Endothelial cell of umbilical vein (primary cell): ENCODE measurements around the gene KAZN. TPM values are rescaled to one million over a fixed set of nuclear protein-coding genes. Genes with fewer than 3 reads are reported as not detected.
A peak's percentile ranks its signal among the peaks of the same experiment; 100 is the strongest.

ENCODE experiments used
- BruUV-seq: library from RNA; stranded (reverse); fragments of 400-500 nt; replicated peaks from 2 replicates; lab custom pipeline; 2021; lab: Mats Ljungman, UMichigan
- CTCF ChIA-PET: fragments of 300-600, 350-600 bp; sonication (Branson Sonifier 250); formaldehyde crosslinking; loops from one replicate; lab custom pipeline; 2021; ENCODE audit warnings: antibody characterized with exemption, inconsistent platforms; lab: Charles Lee
- POLR2A ChIA-PET: fragments of 300-600, 350-600 bp; sonication (Branson Sonifier 250); formaldehyde crosslinking; loops from one replicate; lab custom pipeline; 2021; ENCODE audit warnings: antibody characterized with exemption, inconsistent platforms; lab: Charles Lee
- DNase-seq: peaks from one replicate; pipeline ENCODE4 v3.0.0-alpha.2; 2011; ENCODE audit warnings: low read depth, low spot score
- FAIRE-seq: peaks from 2 replicates; lab custom pipeline; 2011; peaks lifted over from hg19 to GRCh38; lab: Jason Lieb, UNC
- H2AFZ ChIP-seq: 2 replicates; pipeline ENCODE4 v1.6.0; 2012; ENCODE audit warnings: low read depth, low read length, control low read depth, inconsistent platforms
- H3K27ac ChIP-seq: 2 replicates; pipeline ENCODE4 v1.5.1; 2011; ENCODE audit warnings: low read depth, mild to moderate bottlenecking, control low read depth, low read length, moderate library complexity; ENCODE audit not compliant: insufficient read depth
- H3K27me3 ChIP-seq, 2 experiments: 2 replicates each; pipeline versions ENCODE4 v1.6.0 to v1.6.1; 2011; ENCODE audit warnings: low read length in 2 of 2, mixed read lengths in 1 of 2; ENCODE audit not compliant: control insufficient read depth in 2 of 2, insufficient read depth in 2 of 2
- H3K36me3 ChIP-seq, 2 experiments: 2 replicates in 1 of 2; 3 replicates in 1 of 2; pipeline ENCODE4 v1.5.1; 2011; ENCODE audit warnings: low read length in 2 of 2, mild to moderate bottlenecking in 1 of 2, moderate library complexity in 1 of 2; ENCODE audit not compliant: control insufficient read depth in 2 of 2, insufficient read depth in 2 of 2; ENCODE audit errors: extremely low read depth in 1 of 2
- H3K4me1 ChIP-seq: 3 replicates; pipeline ENCODE4 v1.5.1; 2011; ENCODE audit warnings: mild to moderate bottlenecking, low read length; ENCODE audit not compliant: control insufficient read depth, insufficient read depth; ENCODE audit errors: extremely low read depth
- H3K4me2 ChIP-seq: 2 replicates; pipeline ENCODE4 v1.6.1; 2011; ENCODE audit warnings: low read length, control low read depth, mixed read lengths; ENCODE audit not compliant: insufficient read depth
- H3K4me3 ChIP-seq, 3 experiments: fragments of 200-600 bp in 1 of 3; sonication (generic), shearing (Covaris generic) in 1 of 3; replicated peaks in 1 of 3; 2 replicates each; pipeline ENCODE4 v1.5.1; 2011 to 2016; ENCODE audit warnings: control low read depth in 3 of 3, low read length in 3 of 3, mild to moderate bottlenecking in 2 of 3, inconsistent platforms in 1 of 3, low read depth in 1 of 3, moderate library complexity in 1 of 3; ENCODE audit not compliant: insufficient read depth in 1 of 3
- H3K79me2 ChIP-seq: 2 replicates; pipeline ENCODE4 v1.6.0; 2012; ENCODE audit warnings: low read length, inconsistent platforms; ENCODE audit not compliant: control insufficient read depth, insufficient read depth
- H3K9ac ChIP-seq: replicated peaks from 2 replicates; pipeline ENCODE3; 2011; ENCODE audit warnings: low read length, control low read depth; ENCODE audit not compliant: insufficient read depth; ENCODE audit errors: extremely low read depth
- H3K9me1 ChIP-seq: replicated peaks from 3 replicates; pipeline ENCODE4 v1.6.0; 2011; ENCODE audit warnings: mild to moderate bottlenecking, low read length; ENCODE audit not compliant: control insufficient read depth, insufficient read depth; ENCODE audit errors: extremely low read depth
- H3K9me3 ChIP-seq: replicated peaks from 2 replicates; pipeline ENCODE4 v1.5.1; 2012; ENCODE audit warnings: low read length, inconsistent platforms; ENCODE audit not compliant: control insufficient read depth, insufficient read depth
- H4K20me1 ChIP-seq: replicated peaks from 2 replicates; pipeline ENCODE3; 2011; ENCODE audit warnings: mild to moderate bottlenecking, low read length; ENCODE audit not compliant: control insufficient read depth, insufficient read depth; ENCODE audit errors: extremely low read depth
- CTCF ChIP-seq, 2 donors: IDR thresholded peaks; 1 replicate in 1 of 2; 2 replicates in 1 of 2; pipeline ENCODE4 v1.5.1; 2011; ENCODE audit warnings: low read length in 2 of 2, mild to moderate bottlenecking in 2 of 2, moderate library complexity in 2 of 2, control low read depth in 1 of 2, inconsistent platforms in 1 of 2, low read depth in 1 of 2; ENCODE audit not compliant: insufficient read depth in 1 of 2; ENCODE audit errors: extremely low read depth in 1 of 2
- EZH2 ChIP-seq: IDR thresholded peaks from 2 replicates; pipeline ENCODE4 v1.6.1; 2012; ENCODE audit warnings: borderline replicate concordance, low read depth, mild to moderate bottlenecking, moderate library complexity, low read length, inconsistent platforms; ENCODE audit not compliant: severe bottlenecking
- FOS ChIP-seq: IDR thresholded peaks from 2 replicates; pipeline ENCODE4 v1.6.1; 2011; ENCODE audit warnings: mild to moderate bottlenecking, low read length, moderate library complexity, borderline replicate concordance; ENCODE audit not compliant: insufficient read depth
- GATA2 ChIP-seq: IDR thresholded peaks from 2 replicates; pipeline ENCODE4 v1.7.0; 2011; ENCODE audit warnings: low read depth, mild to moderate bottlenecking, moderate library complexity, mixed read lengths, low read length; ENCODE audit not compliant: insufficient read length, insufficient read depth
- JUN ChIP-seq: IDR thresholded peaks from 2 replicates; pipeline ENCODE4 v1.6.1; 2011; ENCODE audit warnings: borderline replicate concordance, low read depth; ENCODE audit not compliant: insufficient read length, insufficient read depth
- MAX ChIP-seq: IDR thresholded peaks from 2 replicates; pipeline ENCODE4 v1.6.1; 2011; ENCODE audit not compliant: insufficient read depth, insufficient read length
- MYC ChIP-seq: IDR thresholded peaks from one replicate; pipeline ENCODE4 v1.6.1; 2011; ENCODE audit warnings: mild to moderate bottlenecking, low read depth, low read length
- POLR2A ChIP-seq: IDR thresholded peaks from 2 replicates; pipeline ENCODE4 v1.6.1; 2012; ENCODE audit warnings: low read depth, mild to moderate bottlenecking, control low read depth, low read length
- POLR2AphosphoS5 ChIP-seq: IDR thresholded peaks from 2 replicates; pipeline ENCODE4 v1.6.1; 2012; ENCODE audit warnings: low read depth, mild to moderate bottlenecking, control low read depth, low read length, moderate library complexity; ENCODE audit not compliant: insufficient read depth
- dilution Hi-C: fragments of 300-500 bp; cut with MboI; formaldehyde crosslinking; loops from one replicate; pipeline ENCODE4 v1.15.0; 2019; ENCODE audit warnings: low sequenced_read_pairs; ENCODE audit not compliant: extremely low pct_ligation_motif_present
- intact Hi-C: fragments of 100-400 bp; cut with micrococcal nuclease; formaldehyde crosslinking; loops from one replicate; pipeline ENCODE4 v1.10.0; 2022
- polyA plus RNA-seq, 4 experiments: library from polyadenylated mRNA; depleted of rRNA in 3 of 4; stranded (reverse) in 3 of 4; unstranded in 1 of 4; fragments of >200 nt; gene quantifications; 2 replicates each; pipeline versions ENCODE4 v1.2.1 to v1.2.3, GENCODE V29; 2011 to 2012; ENCODE audit warnings: missing spikeins in 1 of 4
- total RNA-seq: library from RNA; stranded (reverse); gene quantifications from 2 replicates; pipeline ENCODE4 v1.2.3, GENCODE V29; 2021

Gene KAZN
- total and polyA plus RNA-seq, 2 donors (not counting 3 experiments of a cell fraction or from before 2014, with no cell fraction given): 1.6 to 5.8 TPM

GRCh38 chr1:14951766-14952165, 353.3 kb downstream of the KAZN start:
- CTCF ChIA-PET: interaction anchor here (1.2 kb wide), 1 partner anchor 23 kb away, joined by 3 read pairs; no protein-coding TSS in a partner anchor
- Histone ChIP-seq H3K27ac (no peak overlapping the region), H3K36me3 (no peaks in the 10 kb centered on the region), H4K20me1 (no peaks in the 10 kb centered on the region), H3K9ac (no peak overlapping the region), H2AFZ (no peak overlapping the region), H3K9me1 (no peaks in the 10 kb centered on the region), H3K4me1 (peaks cover 2% of the 10 kb centered on the region), H3K9me3 (no peaks in the 10 kb centered on the region), H3K4me3 (no peak overlapping the region), H3K79me2 (no peaks in the 10 kb centered on the region), H3K4me2 (no peak overlapping the region), H3K27me3 (no peaks in the 10 kb centered on the region)
- intact Hi-C loops: no loop called here
- DNase-seq (no peak), FAIRE-seq (no peak)
- dilution Hi-C loops: no loop called here
- BruUV-seq: no TSS peak
- TF ChIP-seq POLR2A: no peak
- no peak for TF ChIP-seq POLR2AphosphoS5
- TF ChIP-seq MYC: no peak
- no peak for TF ChIP-seq MAX
- POLR2A ChIA-PET: no interaction called here

GRCh38 chr1:14952626-14953314, 354.3 kb downstream of the KAZN start:
- no peak for TF ChIP-seq FOS
- no peak for TF ChIP-seq JUN
- no peak for TF ChIP-seq MYC
- no peak for TF ChIP-seq POLR2A
- TF ChIP-seq POLR2AphosphoS5: no peak
- no peak for TF ChIP-seq MAX
- no peak for TF ChIP-seq CTCF (IDR thresholded peaks at IDR 0.05; ENCODE audit: extremely low read depth in 1 of 2, insufficient read depth in 1 of 2, low read depth in 1 of 2, low read length in 2 of 2)
- TF ChIP-seq GATA2: no peak
- no peak for TF ChIP-seq EZH2
- Histone ChIP-seq H3K27me3 (no peaks in the 10 kb centered on the region), H3K9me3 (no peaks in the 10 kb centered on the region), H3K79me2 (no peaks in the 10 kb centered on the region), H3K4me1 (no peaks in the 10 kb centered on the region), H3K4me2 (no peak overlapping the region), H3K4me3 (no peak overlapping the region), H3K27ac (no peak overlapping the region), H2AFZ (no peak overlapping the region), H3K9ac (no peak overlapping the region), H3K36me3 (no peaks in the 10 kb centered on the region), H3K9me1 (no peaks in the 10 kb centered on the region), H4K20me1 (no peaks in the 10 kb centered on the region)
- dilution Hi-C loops (no loop called here), intact Hi-C loops (no loop called here)
- BruUV-seq: no TSS peak
- FAIRE-seq: no peak
- CTCF ChIA-PET: interaction anchor here (1.2 kb wide), 1 partner anchor 22 kb away, joined by 3 read pairs; no protein-coding TSS in a partner anchor
- POLR2A ChIA-PET: no interaction called here
- DNase-seq: peak; percentile 22
